Measurements from ENCODE around the gene CREBL2. TPM values are rescaled to one million over a fixed set of nuclear protein-coding genes. Genes with fewer than 3 reads are reported as not detected.

CREBL2 gene
- total and polyA plus RNA-seq, 10 of the 15 experiments (the other 5 are each of a cell fraction or from before 2014, with no cell fraction given) = 4.6 to 19.1 (median 13.5) TPM

DNA sequence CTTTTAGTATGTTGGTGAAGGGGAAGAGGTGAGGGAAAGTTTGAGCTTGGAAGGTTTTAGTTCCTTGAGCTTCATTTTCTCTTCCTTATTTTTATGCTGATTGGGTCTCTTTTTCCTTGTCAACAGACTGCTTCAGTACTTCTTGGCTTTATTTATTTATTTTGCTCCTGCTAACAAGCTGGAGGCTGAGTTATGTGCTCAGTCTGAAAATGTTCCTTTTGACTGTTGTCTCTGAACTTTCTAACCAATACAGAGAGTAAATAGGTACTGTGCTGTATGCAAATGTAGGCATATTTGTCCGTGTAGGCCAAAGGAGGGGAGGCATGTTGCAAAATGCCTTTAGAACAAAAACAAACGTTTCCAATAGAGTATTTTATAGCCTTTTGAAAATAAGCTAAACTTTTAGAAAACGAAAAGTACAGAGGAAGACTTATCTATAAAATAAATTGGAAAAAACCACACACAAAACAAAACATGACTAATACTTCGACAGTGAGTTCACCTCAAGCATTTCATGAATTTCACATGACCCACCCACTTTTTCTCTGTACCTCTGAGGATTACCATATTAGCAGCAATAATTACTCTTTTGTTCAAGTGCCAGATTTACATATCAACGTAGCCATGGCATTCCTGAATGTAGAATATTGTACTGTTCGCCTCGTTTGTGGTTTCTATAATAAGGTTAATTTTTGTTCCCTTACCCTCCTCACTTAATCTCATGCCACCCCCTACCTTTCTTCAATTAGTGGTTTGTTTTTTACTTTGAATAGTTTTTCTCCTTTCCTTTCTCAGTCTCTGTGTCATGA is 4.7 kb upstream of the CREBL2 start (continued):
- TF ChIP-seq BMI1 (IDR thresholded peaks at IDR 0.05; ENCODE audit: borderline replicate concordance) = peak; percentile 11; the same call in 1 of the 2 replicates
- TF ChIP-seq SUZ12 (IDR thresholded peaks at IDR 0.05; ENCODE audit: unreplicated experiment) = no peak
- TF ChIP-seq LARP7 (IDR thresholded peaks at IDR 0.05) = no peak
- TF ChIP-seq NFXL1 (IDR thresholded peaks at IDR 0.05; ENCODE audit: borderline replicate concordance) = no peak
- no peak for TF ChIP-seq CHD4 (IDR thresholded peaks at IDR 0.05)
- peak; percentile 94 for TF ChIP-seq ATF2 (IDR thresholded peaks at IDR 0.05; ENCODE audit: low read length)
- TF ChIP-seq, protein P1, sequence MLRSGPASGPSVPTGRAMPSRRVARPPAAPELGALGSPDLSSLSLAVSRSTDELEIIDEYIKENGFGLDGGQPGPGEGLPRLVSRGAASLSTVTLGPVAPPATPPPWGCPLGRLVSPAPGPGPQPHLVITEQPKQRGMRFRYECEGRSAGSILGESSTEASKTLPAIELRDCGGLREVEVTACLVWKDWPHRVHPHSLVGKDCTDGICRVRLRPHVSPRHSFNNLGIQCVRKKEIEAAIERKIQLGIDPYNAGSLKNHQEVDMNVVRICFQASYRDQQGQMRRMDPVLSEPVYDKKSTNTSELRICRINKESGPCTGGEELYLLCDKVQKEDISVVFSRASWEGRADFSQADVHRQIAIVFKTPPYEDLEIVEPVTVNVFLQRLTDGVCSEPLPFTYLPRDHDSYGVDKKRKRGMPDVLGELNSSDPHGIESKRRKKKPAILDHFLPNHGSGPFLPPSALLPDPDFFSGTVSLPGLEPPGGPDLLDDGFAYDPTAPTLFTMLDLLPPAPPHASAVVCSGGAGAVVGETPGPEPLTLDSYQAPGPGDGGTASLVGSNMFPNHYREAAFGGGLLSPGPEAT (IDR thresholded peaks at IDR 0.05; ENCODE audit: low read depth) = peak; percentile 62
- TF ChIP-seq IKZF2 (IDR thresholded peaks at IDR 0.05) = peak; percentile 62 to 77; a peak in 3 of 4 replicates
- no peak for TF ChIP-seq SP1 (IDR thresholded peaks at IDR 0.05; ENCODE audit: low read depth, low read length)
- TF ChIP-seq PRDM15 (CRISPR knock-in tag; IDR thresholded peaks at IDR 0.05) = no peak
- no peak for TF ChIP-seq MTA3 (IDR thresholded peaks at IDR 0.05; ENCODE audit: borderline replicate concordance, low read length)
- TF ChIP-seq HDAC6 (IDR thresholded peaks at IDR 0.05; ENCODE audit: unreplicated experiment) = no peak
- TF ChIP-seq YBX1 (IDR thresholded peaks at IDR 0.05) = no peak
- no peak for TF ChIP-seq GABPA (IDR thresholded peaks at IDR 0.05; ENCODE audit: low read depth)
- TF ChIP-seq STAT1 (conservative IDR thresholded peaks at IDR 0.05) = no peak
- TF ChIP-seq, protein P2, sequence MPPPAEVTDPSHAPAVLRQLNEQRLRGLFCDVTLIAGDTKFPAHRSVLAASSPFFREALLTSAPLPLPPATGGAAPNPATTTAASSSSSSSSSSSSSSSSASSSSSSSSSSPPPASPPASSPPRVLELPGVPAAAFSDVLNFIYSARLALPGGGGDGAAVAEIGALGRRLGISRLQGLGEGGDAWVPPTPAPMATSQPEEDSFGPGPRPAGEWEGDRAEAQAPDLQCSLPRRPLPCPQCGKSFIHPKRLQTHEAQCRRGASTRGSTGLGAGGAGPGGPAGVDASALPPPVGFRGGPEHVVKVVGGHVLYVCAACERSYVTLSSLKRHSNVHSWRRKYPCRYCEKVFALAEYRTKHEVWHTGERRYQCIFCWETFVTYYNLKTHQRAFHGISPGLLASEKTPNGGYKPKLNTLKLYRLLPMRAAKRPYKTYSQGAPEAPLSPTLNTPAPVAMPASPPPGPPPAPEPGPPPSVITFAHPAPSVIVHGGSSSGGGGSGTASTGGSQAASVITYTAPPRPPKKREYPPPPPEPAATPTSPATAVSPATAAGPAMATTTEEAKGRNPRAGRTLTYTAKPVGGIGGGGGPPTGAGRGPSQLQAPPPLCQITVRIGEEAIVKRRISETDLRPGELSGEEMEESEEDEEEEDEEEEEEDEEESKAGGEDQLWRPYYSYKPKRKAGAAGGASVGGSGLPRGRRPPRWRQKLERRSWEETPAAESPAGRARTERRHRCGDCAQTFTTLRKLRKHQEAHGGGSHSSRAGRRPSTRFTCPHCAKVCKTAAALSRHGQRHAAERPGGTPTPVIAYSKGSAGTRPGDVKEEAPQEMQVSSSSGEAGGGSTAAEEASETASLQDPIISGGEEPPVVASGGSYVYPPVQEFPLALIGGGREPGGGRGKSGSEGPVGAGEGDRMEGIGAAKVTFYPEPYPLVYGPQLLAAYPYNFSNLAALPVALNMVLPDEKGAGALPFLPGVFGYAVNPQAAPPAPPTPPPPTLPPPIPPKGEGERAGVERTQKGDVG (CRISPR knock-in tag; IDR thresholded peaks at IDR 0.05) = no peak
- TF ChIP-seq STAT3 (IDR thresholded peaks at IDR 0.05; ENCODE audit: low read depth, low read length) = no peak
- TF ChIP-seq HDGF (IDR thresholded peaks at IDR 0.05) = no peak
- TF ChIP-seq TCF3 (IDR thresholded peaks at IDR 0.05; ENCODE audit: borderline replicate concordance, insufficient read depth, low read depth, low read length) = no peak
- TF ChIP-seq FOXK2 (IDR thresholded peaks at IDR 0.05) = no peak
- TF ChIP-seq NBN (IDR thresholded peaks at IDR 0.05) = peak; percentile 54; the same call in 1 of the 2 replicates
- TF ChIP-seq EGR1 (IDR thresholded peaks at IDR 0.05; ENCODE audit: borderline replicate concordance in 1 of 2, low read depth in 2 of 2, low read length in 2 of 2) = no peak

Measured in GM12878 (cell line).